ENCODE results near the gene AQP2.

DNA sequence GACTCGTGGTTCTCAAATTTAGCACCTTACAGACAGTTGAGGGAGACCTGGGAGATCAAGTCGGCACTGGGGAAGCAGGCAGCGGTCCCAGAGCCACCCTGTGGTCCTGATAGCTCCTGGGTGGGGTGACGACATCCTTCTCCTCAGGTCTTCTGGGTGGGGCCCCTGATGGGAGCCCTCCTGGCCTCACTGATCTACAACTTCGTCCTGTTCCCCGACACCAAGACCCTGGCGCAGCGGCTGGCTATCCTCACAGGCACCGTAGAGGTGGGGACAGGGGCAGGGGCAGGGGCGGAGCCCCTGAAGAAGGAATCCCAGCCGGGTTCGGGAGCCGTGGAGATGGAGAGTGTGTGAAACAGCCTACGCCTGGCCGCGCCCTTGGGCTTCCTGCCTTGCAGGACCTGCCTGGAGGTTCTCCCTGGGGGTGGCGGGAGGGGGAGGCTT is 24.8 kb downstream of the AQP2 start:
- no peak for TF ChIP-seq EP300 (IDR thresholded peaks at IDR 0.05)
- no peak for TF ChIP-seq POLR2AphosphoS5 (IDR thresholded peaks at IDR 0.05)

Measured in gastroesophageal sphincter (tissue), 2 donors.